Measurements from ENCODE around the gene PPP2R2C. TPM values are rescaled to one million over a fixed set of nuclear protein-coding genes. Genes with fewer than 3 reads are reported as not detected.

Gene PPP2R2C
- not detected in 2 replicates for total RNA-seq (2022)
- Bru-seq, nascent RNA = percentile 2 among the genes with signal in this experiment
- percentile 6 among the genes with signal in this experiment for BruChase-seq, experiment 1, labeled RNA remaining after a 2-hour chase
- BruChase-seq, experiment 2, labeled RNA remaining after a 6-hour chase = percentile 6 among the genes with signal in this experiment
- long read RNA-seq = 0 reads

- H3K4me3 ChIP-seq (ENCODE audit: low read depth, low read length) = no peak within 1 kb of the TSS
- intact Hi-C loops (cut with micrococcal nuclease; ENCODE audit: unreplicated experiment) = no loop called here
- H3K4me1 ChIP-seq = no peaks in the 10 kb centered on the region
- no peaks in the 10 kb centered on the region for H3K36me3 ChIP-seq (ENCODE audit: control insufficient read depth, insufficient read depth, low read length)
- POLR2A ChIA-PET = no interaction called here
- Mint-ChIP-seq H3K27me3 (ENCODE audit: insufficient read depth, unreplicated experiment) (peaks cover 24% of the 10 kb centered on the region), H3K4me1 (ENCODE audit: low read depth, unreplicated experiment) (peaks cover under 1% of the 10 kb centered on the region), H3K36me3 (ENCODE audit: insufficient read depth, unreplicated experiment) (no peaks in the 10 kb centered on the region), H3K4me3 (ENCODE audit: unreplicated experiment) (peak within 1 kb of the TSS; percentile 42), H3K27ac (ENCODE audit: unreplicated experiment) (no peak within 1 kb of the TSS), H3K9me3 (ENCODE audit: unreplicated experiment) (no peaks in the 10 kb centered on the region)
- CTCF ChIA-PET = no interaction called here
- no peaks in the 10 kb centered on the region for H3K9me3 ChIP-seq
- BruUV-seq (replicated peaks) = no TSS peak
- H3K27me3 ChIP-seq (replicated peaks; ENCODE audit: control insufficient read depth, insufficient read depth, low read length) = peaks cover 2% of the 10 kb centered on the region
- peak in 1 of 2 experiments; percentile 25 for DNase-seq
- TF ChIP-seq CTCF (IDR thresholded peaks at IDR 0.05; ENCODE audit: insufficient read depth in 1 of 2, low read depth in 1 of 2, low read length in 1 of 2, severe bottlenecking in 1 of 2, unreplicated experiment in 1 of 2) = no peak
Observed at GRCh38 chr4:6472387-6473263, at the start of gene PPP2R2C. TSS of gene PPP2R2C (minus strand) at chr4:6472614. CDS start at chr4:6472229, 385 bp downstream.

- Mint-ChIP-seq H3K9me3 (ENCODE audit: unreplicated experiment) (no peaks in the 10 kb centered on the region), H3K4me3 (ENCODE audit: unreplicated experiment) (no peak overlapping the region), H3K4me1 (ENCODE audit: low read depth, unreplicated experiment) (no peaks in the 10 kb centered on the region), H3K27me3 (ENCODE audit: insufficient read depth, unreplicated experiment) (peaks cover 16% of the 10 kb centered on the region), H3K27ac (ENCODE audit: unreplicated experiment) (no peak overlapping the region), H3K36me3 (ENCODE audit: insufficient read depth, unreplicated experiment) (no peaks in the 10 kb centered on the region)
- intact Hi-C loops (cut with micrococcal nuclease; ENCODE audit: unreplicated experiment) = no loop called here
- Histone ChIP-seq H3K27me3 (replicated peaks; ENCODE audit: control insufficient read depth, insufficient read depth, low read length) (no peaks in the 10 kb centered on the region), H3K9me3 (no peaks in the 10 kb centered on the region), H3K4me3 (ENCODE audit: low read depth, low read length) (no peak overlapping the region), H3K36me3 (ENCODE audit: control insufficient read depth, insufficient read depth, low read length) (no peaks in the 10 kb centered on the region), H3K4me1 (no peaks in the 10 kb centered on the region)
- POLR2A ChIA-PET = no interaction called here
- BruUV-seq (replicated peaks) = no TSS peak
- no peak for DNase-seq
- CTCF ChIA-PET = no interaction called here
- no peak for TF ChIP-seq CTCF (IDR thresholded peaks at IDR 0.05; ENCODE audit: insufficient read depth in 1 of 2, low read depth in 1 of 2, low read length in 1 of 2, severe bottlenecking in 1 of 2, unreplicated experiment in 1 of 2)
Observed at GRCh38 chr4:6520978-6521377, 48.6 kb upstream of the PPP2R2C start.

GRCh38 chr4:6520051-6520636 is 47.7 kb upstream of the PPP2R2C start:
- H3K9me3 ChIP-seq = no peaks in the 10 kb centered on the region
- BruUV-seq (replicated peaks) = no TSS peak
- intact Hi-C loops (cut with micrococcal nuclease; ENCODE audit: unreplicated experiment) = no loop called here
- Mint-ChIP-seq H3K4me3 (ENCODE audit: unreplicated experiment) (no peak overlapping the region), H3K27ac (ENCODE audit: unreplicated experiment) (no peak overlapping the region), H3K27me3 (ENCODE audit: insufficient read depth, unreplicated experiment) (peaks cover 20% of the 10 kb centered on the region), H3K9me3 (ENCODE audit: unreplicated experiment) (no peaks in the 10 kb centered on the region), H3K4me1 (ENCODE audit: low read depth, unreplicated experiment) (no peaks in the 10 kb centered on the region), H3K36me3 (ENCODE audit: insufficient read depth, unreplicated experiment) (no peaks in the 10 kb centered on the region)
- ChIA-PET CTCF (no interaction called here), POLR2A (no interaction called here)
- H3K27me3 ChIP-seq (replicated peaks; ENCODE audit: control insufficient read depth, insufficient read depth, low read length) = no peaks in the 10 kb centered on the region
- TF ChIP-seq CTCF (IDR thresholded peaks at IDR 0.05; ENCODE audit: insufficient read depth in 1 of 2, low read depth in 1 of 2, low read length in 1 of 2, severe bottlenecking in 1 of 2, unreplicated experiment in 1 of 2) = no peak
- H3K4me1 ChIP-seq = no peaks in the 10 kb centered on the region
- H3K36me3 ChIP-seq (ENCODE audit: control insufficient read depth, insufficient read depth, low read length) = no peaks in the 10 kb centered on the region
- no peak overlapping the region for H3K4me3 ChIP-seq (ENCODE audit: low read depth, low read length)
- no peak for DNase-seq
